Kidney epithelial cell (primary cell): ENCODE results near the gene GOLGA6A. TPM values are rescaled to one million over a fixed set of nuclear protein-coding genes. Genes with fewer than 3 reads are reported as not detected.

Experiments used
- DNase-seq: peaks from one replicate; pipeline ENCODE4 v3.0.0-alpha.2; 2010; ENCODE audit warnings: low read depth
- H3K27me3 ChIP-seq: 2 replicates; pipeline ENCODE4 v1.6.0; 2011; ENCODE audit warnings: low read length; ENCODE audit not compliant: control insufficient read depth, insufficient read depth
- H3K36me3 ChIP-seq: 2 replicates; pipeline ENCODE4 v1.5.1; 2011; ENCODE audit warnings: low read length; ENCODE audit not compliant: control insufficient read depth, insufficient read depth
- H3K4me3 ChIP-seq: 2 replicates; pipeline ENCODE4 v1.5.1; 2011; ENCODE audit warnings: low read depth, mild to moderate bottlenecking, control low read depth, low read length
- CTCF ChIP-seq: IDR thresholded peaks from 2 replicates; pipeline ENCODE4 v1.5.1; 2011; ENCODE audit warnings: mild to moderate bottlenecking, moderate library complexity, low read length, control low read depth, inconsistent platforms; ENCODE audit not compliant: insufficient read depth, poor library complexity, severe bottlenecking
- total RNA-seq: library from RNA; depleted of rRNA; stranded (reverse); fragments of >200 nt; gene quantifications from 2 replicates; pipeline ENCODE4 v1.2.3, GENCODE V29; 2015

The GOLGA6A gene
- total RNA-seq, 1 donor from 2014 or later: not detected

- no peak for DNase-seq
These were observed 36.1 kb downstream of the GOLGA6A start for GRCh38 chr15:74046275-74046674.

GRCh38 chr15:74045636-74046274 lies 36.6 kb downstream of the GOLGA6A start:
- DNase-seq: no peak
- Histone ChIP-seq H3K27me3 (peaks cover 2% of the 10 kb centered on the region), H3K4me3 (no peak overlapping the region), H3K36me3 (no peaks in the 10 kb centered on the region)
- TF ChIP-seq CTCF: no peak

More at GRCh38 chr15:74046275-74046674, 36.1 kb downstream of the GOLGA6A start:
- no peak overlapping the region for H3K4me3 ChIP-seq
- H3K36me3 ChIP-seq: no peaks in the 10 kb centered on the region
- TF ChIP-seq CTCF: no peak
- H3K27me3 ChIP-seq: peaks cover 2% of the 10 kb centered on the region

- no peaks in the 10 kb centered on the region for H3K36me3 ChIP-seq
- peaks cover 1% of the 10 kb centered on the region for H3K27me3 ChIP-seq
- no peak for TF ChIP-seq CTCF
These were observed 37.2 kb downstream of the GOLGA6A start for GRCh38 chr15:74045184-74045583.

GRCh38 chr15:74044267-74045110 lies 37.9 kb downstream of the GOLGA6A start:
- Histone ChIP-seq H3K4me3 (no peak overlapping the region), H3K36me3 (no peaks in the 10 kb centered on the region), H3K27me3 (no peaks in the 10 kb centered on the region)
- no peak for DNase-seq
- TF ChIP-seq CTCF: no peak

More at GRCh38 chr15:74045184-74045583, 37.2 kb downstream of the GOLGA6A start:
- DNase-seq: no peak
- H3K4me3 ChIP-seq: no peak overlapping the region

GRCh38 chr15:74043425-74044266 lies 38.7 kb downstream of the GOLGA6A start:
- Histone ChIP-seq H3K27me3 (no peaks in the 10 kb centered on the region), H3K4me3 (no peak overlapping the region), H3K36me3 (no peaks in the 10 kb centered on the region)
- DNase-seq: no peak
- no peak for TF ChIP-seq CTCF
